ENCODE measurements around the gene KRTAP19-2.

GRCh38 chr21:30443226-30443625 lies 44.0 kb downstream of the KRTAP19-2 start:
- no peak for TF ChIP-seq CTCF (IDR thresholded peaks at IDR 0.05; ENCODE audit: poor library complexity)
- no peak for TF ChIP-seq EZH2 (IDR thresholded peaks at IDR 0.05; ENCODE audit: borderline replicate concordance)
- TF ChIP-seq EZH2phosphoT487 (IDR thresholded peaks at IDR 0.05; ENCODE audit: low read depth, severe bottlenecking, unreplicated experiment): no peak

Data from hepatocyte (in vitro differentiated cells).